PC-3 (cell line): ENCODE data around the gene E2F8.

Source experiments
- CTCF ChIP-seq: fragments of 300-600 bp; sonication (generic); conservative IDR thresholded peaks from 2 replicates; pipeline ENCODE4 v1.5.1; 2017; ENCODE audit warnings: antibody characterized with exemption, low read depth, mild to moderate bottlenecking, low read length
- EZH2 ChIP-seq: fragments of 300-600 bp; sonication (generic); IDR thresholded peaks from one replicate; pipeline ENCODE4 v1.6.1; 2017; ENCODE audit warnings: antibody characterized with exemption, mild to moderate bottlenecking, low read length; ENCODE audit not compliant: unreplicated experiment
- EZH2phosphoT487 ChIP-seq: fragments of 300-600 bp; sonication (generic); IDR thresholded peaks from 2 replicates; pipeline ENCODE4 v1.6.1; 2018; ENCODE audit warnings: mild to moderate bottlenecking, antibody characterized with exemption, low read length, borderline replicate concordance

- TF ChIP-seq CTCF: no peak
- TF ChIP-seq EZH2: no peak
- no peak for TF ChIP-seq EZH2phosphoT487
Measured at GRCh38 chr11:19234231-19234817, 6.4 kb downstream of the E2F8 start.
